MM.1S (cell line): ENCODE measurements around the gene MEGF6.

ENCODE experiments used
- DNase-seq: peaks from one replicate; pipeline ENCODE4 v3.0.0-alpha.2; 2015
- H2AFZ ChIP-seq: fragments of 300-600 bp; sonication (generic); 2 replicates; pipeline ENCODE4 v1.6.0; 2016; ENCODE audit warnings: antibody characterized with exemption, low read length
- H3F3A ChIP-seq: fragments of 300-600 bp; sonication (generic); 2 replicates; pipeline ENCODE4 v1.6.1; 2016; ENCODE audit warnings: mild to moderate bottlenecking, antibody characterized with exemption, low read length, moderate library complexity, mixed read lengths; ENCODE audit not compliant: insufficient read depth
- H3K27ac ChIP-seq: fragments of 300-600 bp; sonication (generic); 2 replicates; pipeline ENCODE4 v1.5.1; 2016; ENCODE audit warnings: mild to moderate bottlenecking, low read length
- H3K27me3 ChIP-seq: fragments of 300-600 bp; sonication (generic); replicated peaks from 2 replicates; pipeline ENCODE4 v1.6.0; 2016; ENCODE audit warnings: low read length; ENCODE audit not compliant: insufficient read depth
- H3K36me3 ChIP-seq: fragments of 300-600 bp; sonication (generic); replicated peaks from 2 replicates; pipeline ENCODE4 v1.6.1; 2016; ENCODE audit warnings: mild to moderate bottlenecking, low read length, mixed read lengths; ENCODE audit not compliant: insufficient read depth
- H3K4me1 ChIP-seq: fragments of 300-600 bp; sonication (generic); 2 replicates; pipeline ENCODE4 v1.6.1; 2016; ENCODE audit warnings: low read length, mixed read lengths
- H3K4me2 ChIP-seq: fragments of 300-600 bp; sonication (generic); 2 replicates; pipeline ENCODE4 v1.6.0; 2016; ENCODE audit warnings: low read depth, low read length
- H3K4me3 ChIP-seq: fragments of 300-600 bp; sonication (generic); 2 replicates; pipeline ENCODE4 v1.5.1; 2016; ENCODE audit warnings: low read length, mixed read lengths
- H3K79me2 ChIP-seq: fragments of 300-600 bp; sonication (generic); 2 replicates; pipeline ENCODE4 v1.6.1; 2016; ENCODE audit warnings: mixed run types, low read length, mixed read lengths
- H3K9ac ChIP-seq: fragments of 300-600 bp; sonication (generic); 2 replicates; pipeline ENCODE4 v1.6.1; 2016; ENCODE audit warnings: low read length, mixed read lengths
- H3K9me2 ChIP-seq: fragments of 300-600 bp; sonication (generic); replicated peaks from 2 replicates; pipeline ENCODE4 v1.6.1; 2016; ENCODE audit warnings: mild to moderate bottlenecking, low read length, mixed read lengths; ENCODE audit not compliant: insufficient read depth
- H3K9me3 ChIP-seq: fragments of 300-600 bp; sonication (generic); replicated peaks from 2 replicates; pipeline ENCODE4 v1.6.1; 2016; ENCODE audit warnings: mild to moderate bottlenecking, low read length, mixed read lengths; ENCODE audit not compliant: insufficient read depth
- H4K20me1 ChIP-seq: fragments of 300-600 bp; sonication (generic); 2 replicates; pipeline ENCODE4 v1.6.1; 2016; ENCODE audit warnings: mild to moderate bottlenecking, low read length, moderate library complexity, mixed read lengths; ENCODE audit not compliant: insufficient read depth
- CTCF ChIP-seq: fragments of 300-600 bp; sonication (generic); IDR thresholded peaks from 2 replicates; pipeline ENCODE4 v1.5.1; 2016; ENCODE audit warnings: antibody characterized with exemption, low read length, mixed read lengths
- EZH2 ChIP-seq: fragments of 300-600 bp; sonication (generic); optimal IDR thresholded peaks from 2 replicates; pipeline ENCODE3; 2017; ENCODE audit warnings: low read depth, mild to moderate bottlenecking, antibody characterized with exemption, low read length, mixed read lengths
- EZH2phosphoT487 ChIP-seq: fragments of 300-600 bp; sonication (generic); IDR thresholded peaks from 2 replicates; pipeline ENCODE4 v1.6.1; 2018; ENCODE audit warnings: antibody characterized with exemption, low read length

MEGF6 gene

GRCh38 chr1:3465935-3466321 is 145.4 kb downstream of the MEGF6 start:
- Histone ChIP-seq H3K27me3 (peaks cover 90% of the 10 kb centered on the region), H4K20me1 (no peaks in the 10 kb centered on the region), H3K4me1 (no peaks in the 10 kb centered on the region), H3K36me3 (no peaks in the 10 kb centered on the region), H3K9ac (no peak overlapping the region), H2AFZ (no peak overlapping the region), H3F3A (no peaks in the 10 kb centered on the region), H3K27ac (no peak overlapping the region), H3K4me3 (no peak overlapping the region), H3K4me2 (no peak overlapping the region), H3K79me2 (no peaks in the 10 kb centered on the region), H3K9me2 (no peaks in the 10 kb centered on the region), H3K9me3 (no peaks in the 10 kb centered on the region)
- TF ChIP-seq CTCF, result no peak
- TF ChIP-seq EZH2phosphoT487, result no peak
- TF ChIP-seq EZH2, result no peak
- DNase-seq, result no peak

GRCh38 chr1:3465091-3465934 is 146.0 kb downstream of the MEGF6 start:
- H4K20me1 ChIP-seq, result no peaks in the 10 kb centered on the region
- no peak overlapping the region for H3K9ac ChIP-seq
- no peaks in the 10 kb centered on the region for H3K9me3 ChIP-seq
- no peaks in the 10 kb centered on the region for H3K36me3 ChIP-seq
- no peak overlapping the region for H2AFZ ChIP-seq
- no peak for TF ChIP-seq EZH2phosphoT487
- TF ChIP-seq EZH2, result no peak
- no peak for TF ChIP-seq CTCF
- H3K27ac ChIP-seq, result no peak overlapping the region
- H3K9me2 ChIP-seq, result no peaks in the 10 kb centered on the region
- no peaks in the 10 kb centered on the region for H3F3A ChIP-seq
- H3K4me2 ChIP-seq, result no peak overlapping the region
- H3K79me2 ChIP-seq, result no peaks in the 10 kb centered on the region
- H3K4me1 ChIP-seq, result no peaks in the 10 kb centered on the region
- H3K27me3 ChIP-seq, result peaks cover 93% of the 10 kb centered on the region
- H3K4me3 ChIP-seq, result no peak overlapping the region
- no peak for DNase-seq

- Histone ChIP-seq H3K4me1 (no peaks in the 10 kb centered on the region), H3F3A (no peaks in the 10 kb centered on the region), H3K27me3 (peaks cover 100% of the 10 kb centered on the region), H3K79me2 (no peaks in the 10 kb centered on the region), H3K36me3 (no peaks in the 10 kb centered on the region), H3K27ac (no peak overlapping the region), H3K9me2 (no peaks in the 10 kb centered on the region), H4K20me1 (no peaks in the 10 kb centered on the region), H2AFZ (no peak overlapping the region), H3K9me3 (no peaks in the 10 kb centered on the region), H3K9ac (no peak overlapping the region), H3K4me3 (no peak overlapping the region), H3K4me2 (no peak overlapping the region)
- no peak for TF ChIP-seq EZH2phosphoT487
- TF ChIP-seq EZH2, result no peak
- no peak for TF ChIP-seq CTCF
- DNase-seq, result no peak
Measured at GRCh38 chr1:3464649-3465025, 146.7 kb downstream of the MEGF6 start.
